NOMO-1 treated with DMSO at 0.1 percent for 48 hours (cell line): Measurements from ENCODE around the gene DCDC1.
A peak's percentile ranks its signal among the peaks of the same experiment; 100 is the strongest.
"Not testable (repeated sequence)": the region's sequence is repeated elsewhere in the genome, so short reads cannot be mapped to it uniquely, and the experiment has no call there.

Source experiments
- DNase-seq: peaks from one replicate; lab custom pipeline; 2025; ENCODE audit not compliant: unreplicated experiment; lab: John Stamatoyannopoulos, UW

Gene DCDC1

GRCh38 chr11:31326470-31327148 is 42.9 kb downstream of the DCDC1 start:
- no peak for DNase-seq

GRCh38 chr11:31325160-31325559 is 44.4 kb downstream of the DCDC1 start:
- DNase-seq: no peak

GRCh38 chr11:31323145-31323544 is 46.4 kb downstream of the DCDC1 start:
- DNase-seq: no peak

GRCh38 chr11:31321494-31321893 is 48.0 kb downstream of the DCDC1 start:
- not testable (repeated sequence) for DNase-seq

GRCh38 chr11:31303644-31304180 is 65.8 kb downstream of the DCDC1 start:
- no peak for DNase-seq

- DNase-seq: no peak
Observed at GRCh38 chr11:31301549-31302510, 67.7 kb downstream of the DCDC1 start.

GRCh38 chr11:31295308-31295707 is 74.2 kb downstream of the DCDC1 start:
- no peak for DNase-seq

GRCh38 chr11:31273527-31273926 is 96.0 kb downstream of the DCDC1 start:
- not testable (repeated sequence) for DNase-seq

GRCh38 chr11:31267720-31268119 is 101.8 kb downstream of the DCDC1 start:
- no peak for DNase-seq

- no peak for DNase-seq
Observed at GRCh38 chr11:31264834-31265233, 104.7 kb downstream of the DCDC1 start.

GRCh38 chr11:31262761-31263160 is 106.8 kb downstream of the DCDC1 start:
- DNase-seq: no peak

- DNase-seq: no peak
Observed at GRCh38 chr11:31259797-31260196, 109.7 kb downstream of the DCDC1 start.

GRCh38 chr11:31254415-31254814 is 115.1 kb downstream of the DCDC1 start:
- DNase-seq: peak; percentile 76

- DNase-seq: no peak
Observed at GRCh38 chr11:31248768-31249167, 120.8 kb downstream of the DCDC1 start.

- no peak for DNase-seq
Observed at GRCh38 chr11:31247321-31247720, 122.2 kb downstream of the DCDC1 start.

- DNase-seq: no peak
Observed at GRCh38 chr11:31246451-31247165, 122.9 kb downstream of the DCDC1 start.

- no peak for DNase-seq
Observed at GRCh38 chr11:31243706-31244105, 125.8 kb downstream of the DCDC1 start.

GRCh38 chr11:31240340-31240904 is 129.1 kb downstream of the DCDC1 start:
- peak; percentile 42 for DNase-seq

GRCh38 chr11:31237819-31238760 is 131.4 kb downstream of the DCDC1 start:
- peak; percentile 66 for DNase-seq

GRCh38 chr11:31236143-31236542 is 133.4 kb downstream of the DCDC1 start:
- peak; percentile 46 for DNase-seq
